ENCODE results near the gene ZNF219. TPM values are rescaled to one million over a fixed set of nuclear protein-coding genes. Genes with fewer than 3 reads are reported as not detected.

ZNF219 gene
- total and polyA plus RNA-seq, 2 of the 13 experiments (the other 11 are each of a cell fraction or from before 2014, with no cell fraction given), result 34.5 to 36.6 TPM

DNA sequence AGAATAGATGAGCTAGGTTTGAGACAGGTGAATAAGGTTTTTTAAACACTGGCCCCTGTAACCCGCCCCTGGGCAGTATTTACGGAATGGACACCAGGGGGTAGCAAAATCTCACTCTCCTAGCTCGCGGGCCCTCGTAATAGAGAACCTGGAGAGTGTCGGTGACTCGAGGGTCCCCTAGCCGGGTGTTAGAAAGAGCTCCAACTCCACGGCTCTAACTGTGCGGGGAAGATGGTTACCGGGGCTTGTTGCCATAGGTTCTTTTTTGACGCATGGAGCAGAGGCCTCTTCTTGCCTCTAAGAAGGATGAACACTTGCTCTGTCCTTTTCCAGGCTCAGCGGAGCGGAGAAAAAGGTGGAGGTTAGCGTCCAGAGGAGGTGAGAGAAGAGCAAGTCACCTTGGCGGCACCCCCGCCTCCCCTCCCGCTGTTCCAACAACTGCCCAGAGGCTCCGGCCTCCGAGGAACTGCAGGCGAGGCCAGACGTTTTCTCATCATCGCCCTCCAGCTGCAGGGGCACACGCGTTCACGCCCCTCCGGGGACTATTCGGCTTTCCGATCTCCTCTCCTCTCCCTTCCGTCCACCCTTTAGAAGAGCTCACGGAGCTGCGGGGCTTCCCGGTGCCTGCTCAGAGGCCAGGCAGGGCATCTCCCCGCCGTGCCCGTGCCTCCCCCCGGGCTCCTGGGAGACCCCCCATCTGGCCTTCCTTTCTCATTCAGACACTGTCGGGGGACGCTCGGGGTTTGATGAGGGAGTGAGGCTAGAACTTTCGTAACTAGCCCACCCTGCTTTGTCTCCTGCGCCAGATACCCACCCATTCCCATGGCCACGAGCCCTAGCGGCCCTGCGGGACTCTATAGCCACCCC is 29.7 kb downstream of the ZNF219 start (continued):
- TF ChIP-seq TBP (CRISPR knock-in tag; IDR thresholded peaks at IDR 0.05) (no peak), HNRNPLL (IDR thresholded peaks at IDR 0.05; ENCODE audit: low read depth, low read length, poor library complexity, severe bottlenecking) (no peak), NFE2L2 (IDR thresholded peaks at IDR 0.05; ENCODE audit: low read length) (no peak), ZNF121 (CRISPR knock-in tag; IDR thresholded peaks at IDR 0.05) (no peak), MATR3 (CRISPR knock-in tag; IDR thresholded peaks at IDR 0.05) (no peak), MEF2D (CRISPR knock-in tag; IDR thresholded peaks at IDR 0.05) (peak; percentile 55), TGIF2 (CRISPR knock-in tag; IDR thresholded peaks at IDR 0.05) (no peak), GABPA (IDR thresholded peaks at IDR 0.05; ENCODE audit: low read depth, low read length) (no peak), GABPA (CRISPR knock-in tag; IDR thresholded peaks at IDR 0.05; ENCODE audit: low read depth) (0 out of 2 replicates have a peak, but pooled peaks have one; percentile 22), NFYC (CRISPR knock-in tag; IDR thresholded peaks at IDR 0.05) (no peak), HOXA3 (CRISPR knock-in tag; IDR thresholded peaks at IDR 0.05) (no peak; the same call in 1 of the 2 replicates), HDAC1 (CRISPR knock-in tag; IDR thresholded peaks at IDR 0.05) (no peak), SP5 (CRISPR knock-in tag; IDR thresholded peaks at IDR 0.05; ENCODE audit: borderline replicate concordance, low read depth) (peak; percentile 10; the same call in 1 of the 2 replicates), ZMAT3 (CRISPR knock-in tag; conservative IDR thresholded peaks at IDR 0.05) (no peak), ZNF230 (CRISPR knock-in tag; IDR thresholded peaks at IDR 0.05) (no peak), HOXA5 (CRISPR knock-in tag; IDR thresholded peaks at IDR 0.05) (peak; percentile 82), SNAPC2 (CRISPR knock-in tag; IDR thresholded peaks at IDR 0.05) (no peak), ZNF12 (CRISPR knock-in tag; IDR thresholded peaks at IDR 0.05) (no peak), ZNF207 (IDR thresholded peaks at IDR 0.05; ENCODE audit: borderline replicate concordance) (no peak), RARG (CRISPR knock-in tag; IDR thresholded peaks at IDR 0.05; ENCODE audit: low read depth) (no peak)
- TF ChIP-seq, protein P1, sequence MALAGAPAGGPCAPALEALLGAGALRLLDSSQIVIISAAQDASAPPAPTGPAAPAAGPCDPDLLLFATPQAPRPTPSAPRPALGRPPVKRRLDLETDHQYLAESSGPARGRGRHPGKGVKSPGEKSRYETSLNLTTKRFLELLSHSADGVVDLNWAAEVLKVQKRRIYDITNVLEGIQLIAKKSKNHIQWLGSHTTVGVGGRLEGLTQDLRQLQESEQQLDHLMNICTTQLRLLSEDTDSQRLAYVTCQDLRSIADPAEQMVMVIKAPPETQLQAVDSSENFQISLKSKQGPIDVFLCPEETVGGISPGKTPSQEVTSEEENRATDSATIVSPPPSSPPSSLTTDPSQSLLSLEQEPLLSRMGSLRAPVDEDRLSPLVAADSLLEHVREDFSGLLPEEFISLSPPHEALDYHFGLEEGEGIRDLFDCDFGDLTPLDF (CRISPR knock-in tag; IDR thresholded peaks at IDR 0.05), result no peak
- TF ChIP-seq, protein P2, sequence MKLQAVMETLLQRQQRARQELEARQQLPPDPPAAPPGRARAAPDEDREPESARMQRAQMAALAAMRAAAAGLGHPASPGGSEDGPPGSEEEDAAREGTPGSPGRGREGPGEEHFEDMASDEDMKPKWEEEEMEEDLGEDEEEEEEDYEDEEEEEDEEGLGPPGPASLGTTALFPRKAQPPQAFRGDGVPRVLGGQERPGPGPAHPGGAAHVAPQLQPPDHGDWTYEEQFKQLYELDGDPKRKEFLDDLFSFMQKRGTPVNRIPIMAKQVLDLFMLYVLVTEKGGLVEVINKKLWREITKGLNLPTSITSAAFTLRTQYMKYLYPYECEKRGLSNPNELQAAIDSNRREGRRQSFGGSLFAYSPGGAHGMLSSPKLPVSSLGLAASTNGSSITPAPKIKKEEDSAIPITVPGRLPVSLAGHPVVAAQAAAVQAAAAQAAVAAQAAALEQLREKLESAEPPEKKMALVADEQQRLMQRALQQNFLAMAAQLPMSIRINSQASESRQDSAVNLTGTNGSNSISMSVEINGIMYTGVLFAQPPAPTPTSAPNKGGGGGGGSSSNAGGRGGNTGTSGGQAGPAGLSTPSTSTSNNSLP (IDR thresholded peaks at IDR 0.05; ENCODE audit: low read depth, low read length), result no peak
- TF ChIP-seq, protein P3, sequence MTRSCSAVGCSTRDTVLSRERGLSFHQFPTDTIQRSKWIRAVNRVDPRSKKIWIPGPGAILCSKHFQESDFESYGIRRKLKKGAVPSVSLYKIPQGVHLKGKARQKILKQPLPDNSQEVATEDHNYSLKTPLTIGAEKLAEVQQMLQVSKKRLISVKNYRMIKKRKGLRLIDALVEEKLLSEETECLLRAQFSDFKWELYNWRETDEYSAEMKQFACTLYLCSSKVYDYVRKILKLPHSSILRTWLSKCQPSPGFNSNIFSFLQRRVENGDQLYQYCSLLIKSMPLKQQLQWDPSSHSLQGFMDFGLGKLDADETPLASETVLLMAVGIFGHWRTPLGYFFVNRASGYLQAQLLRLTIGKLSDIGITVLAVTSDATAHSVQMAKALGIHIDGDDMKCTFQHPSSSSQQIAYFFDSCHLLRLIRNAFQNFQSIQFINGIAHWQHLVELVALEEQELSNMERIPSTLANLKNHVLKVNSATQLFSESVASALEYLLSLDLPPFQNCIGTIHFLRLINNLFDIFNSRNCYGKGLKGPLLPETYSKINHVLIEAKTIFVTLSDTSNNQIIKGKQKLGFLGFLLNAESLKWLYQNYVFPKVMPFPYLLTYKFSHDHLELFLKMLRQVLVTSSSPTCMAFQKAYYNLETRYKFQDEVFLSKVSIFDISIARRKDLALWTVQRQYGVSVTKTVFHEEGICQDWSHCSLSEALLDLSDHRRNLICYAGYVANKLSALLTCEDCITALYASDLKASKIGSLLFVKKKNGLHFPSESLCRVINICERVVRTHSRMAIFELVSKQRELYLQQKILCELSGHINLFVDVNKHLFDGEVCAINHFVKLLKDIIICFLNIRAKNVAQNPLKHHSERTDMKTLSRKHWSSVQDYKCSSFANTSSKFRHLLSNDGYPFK (CRISPR knock-in tag; IDR thresholded peaks at IDR 0.05; ENCODE audit: borderline replicate concordance), result no peak
- TF ChIP-seq, protein P4, sequence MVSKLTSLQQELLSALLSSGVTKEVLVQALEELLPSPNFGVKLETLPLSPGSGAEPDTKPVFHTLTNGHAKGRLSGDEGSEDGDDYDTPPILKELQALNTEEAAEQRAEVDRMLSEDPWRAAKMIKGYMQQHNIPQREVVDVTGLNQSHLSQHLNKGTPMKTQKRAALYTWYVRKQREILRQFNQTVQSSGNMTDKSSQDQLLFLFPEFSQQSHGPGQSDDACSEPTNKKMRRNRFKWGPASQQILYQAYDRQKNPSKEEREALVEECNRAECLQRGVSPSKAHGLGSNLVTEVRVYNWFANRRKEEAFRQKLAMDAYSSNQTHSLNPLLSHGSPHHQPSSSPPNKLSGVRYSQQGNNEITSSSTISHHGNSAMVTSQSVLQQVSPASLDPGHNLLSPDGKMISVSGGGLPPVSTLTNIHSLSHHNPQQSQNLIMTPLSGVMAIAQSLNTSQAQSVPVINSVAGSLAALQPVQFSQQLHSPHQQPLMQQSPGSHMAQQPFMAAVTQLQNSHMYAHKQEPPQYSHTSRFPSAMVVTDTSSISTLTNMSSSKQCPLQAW (CRISPR knock-in tag; IDR thresholded peaks at IDR 0.05), result no peak; the same call in 1 of the 2 replicates

Data from HepG2 (cell line).